HEK293T (cell line): Measurements from ENCODE around the gene BPTF.
"Not testable (repeated sequence)": the region's sequence is repeated elsewhere in the genome, so short reads cannot be mapped to it uniquely, and the experiment has no call there.

ENCODE experiments used
- CTCF ChIA-PET: fragments of 350-600 bp; formaldehyde crosslinking; extraction: SDS; loops from one replicate; lab custom pipeline; 2021; ENCODE audit warnings: antibody characterized with exemption, inconsistent platforms; lab: Yijun Ruan, JAX
- POLR2A ChIA-PET: fragments of 350-600 bp; formaldehyde crosslinking; extraction: SDS; loops from one replicate; lab custom pipeline; 2020; ENCODE audit warnings: antibody characterized with exemption, inconsistent platforms; lab: Yijun Ruan, JAX
- DNase-seq: peaks from one replicate; pipeline ENCODE4 v3.0.0; 2012; ENCODE audit warnings: mixed read lengths; ENCODE audit errors: extremely low spot score
- BHLHE40 ChIP-seq: fragments of 450-650 bp; IDR thresholded peaks from 2 replicates; pipeline ENCODE4 v1.6.1; 2016; ENCODE audit warnings: mild to moderate bottlenecking, moderate library complexity, borderline replicate concordance
- CTBP1 ChIP-seq: fragments of 450-650 bp; IDR thresholded peaks from 2 replicates; pipeline ENCODE4 v1.6.1; 2016; ENCODE audit warnings: borderline replicate concordance
- ELF4 ChIP-seq: fragments of 450-650 bp; IDR thresholded peaks from 2 replicates; pipeline ENCODE4 v1.6.1; 2017; ENCODE audit warnings: antibody characterized with exemption
- FOXA1 ChIP-seq: fragments of 450-650 bp; IDR thresholded peaks from 2 replicates; pipeline ENCODE4 v1.6.1; 2016; ENCODE audit warnings: mild to moderate bottlenecking
- FOXM1 ChIP-seq: fragments of 450-650 bp; IDR thresholded peaks from 2 replicates; pipeline ENCODE4 v1.6.1; 2017; ENCODE audit warnings: mild to moderate bottlenecking, borderline replicate concordance
- HDGF ChIP-seq: fragments of 450-650 bp; IDR thresholded peaks from 2 replicates; pipeline ENCODE4 v1.6.1; 2017; ENCODE audit warnings: antibody characterized with exemption, borderline replicate concordance
- LEF1 ChIP-seq: fragments of 450-650 bp; IDR thresholded peaks from 2 replicates; pipeline ENCODE4 v1.6.1; 2017; ENCODE audit warnings: mild to moderate bottlenecking, borderline replicate concordance
- NFRKB ChIP-seq: fragments of 450-650 bp; IDR thresholded peaks from 2 replicates; pipeline ENCODE4 v1.6.1; 2016; ENCODE audit warnings: mild to moderate bottlenecking, moderate library complexity
- SP1 ChIP-seq: fragments of 450-650 bp; IDR thresholded peaks from 2 replicates; pipeline ENCODE4 v1.6.1; 2017
- SUZ12 ChIP-seq: fragments of 450-650 bp; IDR thresholded peaks from 2 replicates; pipeline ENCODE4 v1.6.1; 2016; ENCODE audit warnings: mild to moderate bottlenecking
- TARDBP ChIP-seq: fragments of 450-650 bp; IDR thresholded peaks from 2 replicates; pipeline ENCODE4 v1.6.1; 2016
- ZNF384 ChIP-seq: fragments of 450-650 bp; IDR thresholded peaks from 2 replicates; pipeline ENCODE4 v1.6.1; 2016
- TF ChIP-seq, protein P1 (sequence below): fragments of 450-650 bp; IDR thresholded peaks from 2 replicates; pipeline ENCODE4 v1.6.1; 2016

The BPTF gene

GRCh38 chr17:68006797-68007196 lies 181.5 kb downstream of the BPTF start:
- POLR2A ChIA-PET = interaction anchor here (1.0 kb wide), 1 partner anchor 10 kb away, joined by 4 read pairs; the partner anchor contains the start of gene C17orf58
- CTCF ChIA-PET = interaction anchor here (1.1 to 1.3 kb wide), 2 partner anchors 9 to 14 kb away, joined by 3 to 10 read pairs; no protein-coding TSS in a partner anchor
- DNase-seq = no peak
- TF ChIP-seq TARDBP = no peak
- no peak for TF ChIP-seq ZNF384
- TF ChIP-seq SP1 = no peak
- TF ChIP-seq, protein P1, sequence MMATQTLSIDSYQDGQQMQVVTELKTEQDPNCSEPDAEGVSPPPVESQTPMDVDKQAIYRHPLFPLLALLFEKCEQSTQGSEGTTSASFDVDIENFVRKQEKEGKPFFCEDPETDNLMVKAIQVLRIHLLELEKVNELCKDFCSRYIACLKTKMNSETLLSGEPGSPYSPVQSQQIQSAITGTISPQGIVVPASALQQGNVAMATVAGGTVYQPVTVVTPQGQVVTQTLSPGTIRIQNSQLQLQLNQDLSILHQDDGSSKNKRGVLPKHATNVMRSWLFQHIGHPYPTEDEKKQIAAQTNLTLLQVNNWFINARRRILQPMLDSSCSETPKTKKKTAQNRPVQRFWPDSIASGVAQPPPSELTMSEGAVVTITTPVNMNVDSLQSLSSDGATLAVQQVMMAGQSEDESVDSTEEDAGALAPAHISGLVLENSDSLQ = no peak
- no peak for TF ChIP-seq LEF1

GRCh38 chr17:68011199-68011665 lies 185.9 kb downstream of the BPTF start:
- peak; percentile 67 for DNase-seq
- POLR2A ChIA-PET = no interaction called here

GRCh38 chr17:68013385-68013784 lies 188.1 kb downstream of the BPTF start:
- no peak for DNase-seq
- ChIA-PET CTCF (no interaction called here), POLR2A (no interaction called here)
- TF ChIP-seq CTBP1 (no peak), SUZ12 (no peak)
- TF ChIP-seq, protein P1 = no peak

More at GRCh38 chr17:68011199-68011665, 185.9 kb downstream of the BPTF start:
- CTCF ChIA-PET = interaction anchor here (0.7 to 1.3 kb wide), 4 partner anchors 9 to 713 kb away, joined by 3 to 4 read pairs (median 3); no protein-coding TSS in a partner anchor
- TF ChIP-seq BHLHE40 (no peak), LEF1 (no peak)

DNA sequence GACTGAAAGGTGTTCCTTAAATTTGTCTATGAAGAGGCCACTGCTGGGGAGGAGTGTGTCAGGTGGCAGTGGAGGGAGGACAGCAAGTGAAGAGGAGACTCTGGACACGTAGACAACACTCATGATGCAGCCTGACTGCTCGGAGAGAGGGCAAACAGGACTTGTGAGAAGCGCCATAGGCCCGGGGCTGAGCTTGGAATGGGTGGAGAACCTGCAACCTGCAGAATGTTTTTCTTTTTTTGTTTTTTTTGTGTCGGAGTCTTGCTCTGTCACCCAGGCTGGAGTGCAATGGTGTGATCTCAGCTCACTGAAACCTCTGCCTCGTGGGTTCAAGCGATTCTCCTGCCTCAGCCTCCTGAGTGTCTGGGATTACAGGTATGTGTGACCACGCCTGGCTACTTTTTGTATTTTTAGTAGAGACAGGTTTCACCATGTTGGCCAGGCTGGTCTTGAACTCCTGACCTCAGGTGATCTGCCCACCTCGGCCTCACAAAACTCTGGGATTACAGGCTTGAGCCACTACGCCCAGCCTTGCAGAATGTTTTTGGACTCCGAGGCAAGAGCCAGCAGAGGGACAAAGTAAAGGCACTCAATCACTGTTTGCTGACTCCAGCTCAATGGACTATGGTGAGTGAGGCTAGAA lies 189.9 kb downstream of the BPTF start:
- ChIA-PET CTCF (interaction anchor here (1.0 kb wide), 1 partner anchor 384 kb away, joined by 3 read pairs; no protein-coding TSS in a partner anchor), POLR2A (interaction anchor here (1.4 kb wide), 1 partner anchor 22 kb away, joined by 6 read pairs; no protein-coding TSS in a partner anchor)
- no peak for TF ChIP-seq FOXA1
- no peak for TF ChIP-seq TARDBP
- TF ChIP-seq ZNF384 = no peak

DNA sequence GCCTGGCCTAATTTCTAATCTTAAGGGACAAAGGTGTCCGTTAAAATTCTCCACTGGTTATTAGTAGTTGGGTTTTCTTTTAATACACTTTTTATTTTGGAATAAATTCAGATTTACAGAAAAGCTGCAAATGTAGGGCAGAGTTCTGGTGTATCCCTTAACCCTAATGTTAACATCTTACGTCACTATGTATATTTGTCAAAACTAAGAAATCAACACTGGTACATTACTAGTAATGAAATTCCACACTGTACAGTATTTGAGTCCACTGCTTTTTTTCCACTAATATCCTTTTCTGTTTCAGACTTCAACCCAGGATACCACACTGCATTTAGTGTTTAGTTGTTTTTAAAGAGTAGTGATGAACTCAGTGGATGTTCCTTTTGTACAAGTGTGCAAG lies 191.5 kb downstream of the BPTF start:
- TF ChIP-seq FOXM1 (no peak), ELF4 (no peak), SP1 (no peak), HDGF (no peak), NFRKB (no peak), CTBP1 (no peak)

More for the DNA sequence above, 189.9 kb downstream of the BPTF start:
- DNase-seq = no peak

DNA sequence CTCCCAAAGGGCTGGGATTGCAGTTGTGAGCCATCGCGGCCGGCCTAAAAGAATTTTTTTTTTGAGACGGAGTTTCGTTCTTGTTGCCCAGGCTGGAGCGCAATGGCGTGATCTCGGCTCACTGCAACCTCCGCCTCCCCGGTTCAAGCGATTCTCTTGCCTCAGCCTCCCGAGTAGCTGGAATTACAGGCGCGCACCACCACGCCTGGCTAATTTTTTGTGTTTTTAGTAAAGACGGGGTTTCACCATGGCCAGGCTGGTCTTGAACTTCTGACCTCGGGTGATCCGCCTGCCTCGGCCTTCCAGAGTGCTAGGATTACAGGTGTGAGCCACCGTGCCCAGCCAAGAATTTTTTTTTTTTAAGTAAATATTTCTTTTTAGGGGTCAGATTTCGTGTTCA lies 193.2 kb downstream of the BPTF start:
- CTCF ChIA-PET = interaction anchor here (0.7 kb wide), 1 partner anchor 295 kb away, joined by 3 read pairs; no protein-coding TSS in a partner anchor
- POLR2A ChIA-PET = not testable (repeated sequence)

More for the DNA sequence above, 191.5 kb downstream of the BPTF start:
- POLR2A ChIA-PET = no interaction called here
- CTCF ChIA-PET = interaction anchor here (0.6 kb wide), 1 partner anchor 164 kb away, joined by 3 read pairs; no protein-coding TSS in a partner anchor
- DNase-seq = no peak

GRCh38 chr17:68019336-68019674 lies 194.0 kb downstream of the BPTF start:
- CTCF ChIA-PET = interaction anchor here (0.6 to 1.3 kb wide), 5 partner anchors 8 to 294 kb away, joined by 3 to 5 read pairs (median 3); no protein-coding TSS in a partner anchor
- POLR2A ChIA-PET = interaction anchor here (0.6 to 1.9 kb wide), 7 partner anchors 10 to 195 kb away, joined by 3 to 35 read pairs (median 6); partner anchors contain the start of genes BPTF, C17orf58 and KPNA2
- DNase-seq = no peak
- no peak for TF ChIP-seq SUZ12
- TF ChIP-seq, protein P1 = no peak

More for the DNA sequence above, 193.2 kb downstream of the BPTF start:
- DNase-seq = not testable (repeated sequence)
